AG04449 (cell line): ENCODE measurements around the gene ANKS3.

Source experiments
- CTCF ChIA-PET: fragments of 350-600 bp; formaldehyde crosslinking; extraction: SDS; loops from one replicate; lab custom pipeline; 2021; ENCODE audit warnings: antibody characterized with exemption; lab: Yijun Ruan, JAX
- POLR2A ChIA-PET: fragments of 400-600, 350-600 bp; formaldehyde crosslinking; extraction: SDS; loops from one replicate; lab custom pipeline; 2020; ENCODE audit warnings: antibody characterized with exemption, inconsistent platforms; lab: Yijun Ruan, JAX
- DNase-seq: peaks from one replicate; pipeline ENCODE4 v3.0.0-alpha.2; 2010; ENCODE audit warnings: low read depth, low spot score
- H3K4me3 ChIP-seq: 2 replicates; pipeline ENCODE4 v1.5.1; 2011; ENCODE audit warnings: low read depth, mild to moderate bottlenecking, control low read depth, low read length
- TF ChIP-seq, protein P1 (sequence below): IDR thresholded peaks from one replicate; pipeline ENCODE4 v1.5.1; 2011; ENCODE audit warnings: mild to moderate bottlenecking, moderate library complexity, low read length, control low read depth, inconsistent platforms; ENCODE audit not compliant: insufficient read depth; ENCODE audit errors: missing control alignments

ANKS3 gene

GRCh38 chr16:4767872-4768548, 33.9 kb upstream of the ANKS3 start:
- no peak for DNase-seq
- peak overlapping the region; percentile 56 for H3K4me3 ChIP-seq
- CTCF ChIA-PET, result interaction anchor here (1.4 to 2.1 kb wide), 2 partner anchors 33 to 187 kb away, joined by 5 to 7 read pairs; partner anchors contain the start of genes ANKS3 and DNAAF8
- POLR2A ChIA-PET, result interaction anchor here (1.4 kb wide), 1 partner anchor 34 kb away, joined by 8 read pairs; the partner anchor contains the start of genes ANKS3 and DNAAF8
- TF ChIP-seq, protein P1, sequence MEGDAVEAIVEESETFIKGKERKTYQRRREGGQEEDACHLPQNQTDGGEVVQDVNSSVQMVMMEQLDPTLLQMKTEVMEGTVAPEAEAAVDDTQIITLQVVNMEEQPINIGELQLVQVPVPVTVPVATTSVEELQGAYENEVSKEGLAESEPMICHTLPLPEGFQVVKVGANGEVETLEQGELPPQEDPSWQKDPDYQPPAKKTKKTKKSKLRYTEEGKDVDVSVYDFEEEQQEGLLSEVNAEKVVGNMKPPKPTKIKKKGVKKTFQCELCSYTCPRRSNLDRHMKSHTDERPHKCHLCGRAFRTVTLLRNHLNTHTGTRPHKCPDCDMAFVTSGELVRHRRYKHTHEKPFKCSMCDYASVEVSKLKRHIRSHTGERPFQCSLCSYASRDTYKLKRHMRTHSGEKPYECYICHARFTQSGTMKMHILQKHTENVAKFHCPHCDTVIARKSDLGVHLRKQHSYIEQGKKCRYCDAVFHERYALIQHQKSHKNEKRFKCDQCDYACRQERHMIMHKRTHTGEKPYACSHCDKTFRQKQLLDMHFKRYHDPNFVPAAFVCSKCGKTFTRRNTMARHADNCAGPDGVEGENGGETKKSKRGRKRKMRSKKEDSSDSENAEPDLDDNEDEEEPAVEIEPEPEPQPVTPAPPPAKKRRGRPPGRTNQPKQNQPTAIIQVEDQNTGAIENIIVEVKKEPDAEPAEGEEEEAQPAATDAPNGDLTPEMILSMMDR, result no peak

DNA sequence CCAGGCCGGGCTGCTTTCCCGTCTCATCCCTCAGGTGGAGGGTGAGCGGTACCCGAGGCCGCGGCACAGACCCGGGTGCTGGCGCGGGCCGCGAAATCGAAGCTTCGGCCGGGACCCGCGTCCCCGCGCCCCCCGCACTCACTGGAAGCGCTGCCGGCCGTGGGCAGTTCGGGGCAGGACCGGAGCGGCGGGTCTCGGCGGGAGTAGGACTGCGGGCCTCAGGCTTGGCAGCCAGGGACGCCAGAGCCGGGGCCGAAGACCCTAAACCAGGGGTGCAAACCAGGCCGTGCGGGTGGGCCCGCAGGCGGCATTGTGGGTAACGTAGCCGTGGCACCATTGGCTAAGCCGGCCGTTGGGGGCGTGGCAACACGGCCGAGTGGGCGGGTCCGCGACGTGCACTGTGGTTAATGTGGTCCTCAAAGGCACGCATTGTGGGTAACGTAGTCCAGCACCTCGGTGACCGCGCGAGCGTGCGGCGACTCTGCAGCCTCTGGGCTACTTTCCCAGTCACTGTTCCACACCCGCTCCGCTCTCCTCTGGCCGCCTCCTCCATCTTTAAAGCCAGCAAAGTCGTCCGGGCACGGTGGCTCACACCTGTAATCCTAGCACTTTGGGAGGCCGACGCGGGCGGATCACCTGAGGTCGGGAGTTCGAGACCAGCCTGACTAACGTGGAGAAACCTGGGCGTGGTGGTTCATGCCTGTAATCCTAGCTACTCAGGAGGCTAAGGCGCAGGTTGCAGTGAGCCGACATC, 33.0 kb upstream of the ANKS3 start, which contains the start of gene ZNF500:
TSS of gene ZNF500 (minus strand) at position 288 of the 754 bp plus-strand sequence. CDS start 1,184 bp downstream, outside the sequence.
- ChIA-PET CTCF (interaction anchor here (1.2 to 1.4 kb wide), 2 partner anchors 32 to 190 kb away, joined by 4 to 5 read pairs; partner anchors contain the start of genes ANKS3 and DNAAF8), POLR2A (interaction anchor here (1.9 kb wide), 1 partner anchor 33 kb away, joined by 6 read pairs; the partner anchor contains the start of genes ANKS3 and DNAAF8)
- TF ChIP-seq, protein P1, result no peak
- peak within 1 kb of the TSS; percentile 82 for H3K4me3 ChIP-seq
- DNase-seq, result peak; percentile 66

GRCh38 chr16:4765511-4766474, 31.7 kb upstream of the ANKS3 start:
- no peak for DNase-seq
- ChIA-PET CTCF (interaction anchor here (1.2 kb wide), 1 partner anchor 191 kb away, joined by 4 read pairs; no protein-coding TSS in a partner anchor), POLR2A (interaction anchor here (0.6 to 1.9 kb wide), 2 partner anchors 31 to 137 kb away, joined by 3 to 6 read pairs; partner anchors contain the start of genes ANKS3 and DNAAF8)
- peak overlapping the region; percentile 82 for H3K4me3 ChIP-seq
- TF ChIP-seq, protein P1, result no peak

DNA sequence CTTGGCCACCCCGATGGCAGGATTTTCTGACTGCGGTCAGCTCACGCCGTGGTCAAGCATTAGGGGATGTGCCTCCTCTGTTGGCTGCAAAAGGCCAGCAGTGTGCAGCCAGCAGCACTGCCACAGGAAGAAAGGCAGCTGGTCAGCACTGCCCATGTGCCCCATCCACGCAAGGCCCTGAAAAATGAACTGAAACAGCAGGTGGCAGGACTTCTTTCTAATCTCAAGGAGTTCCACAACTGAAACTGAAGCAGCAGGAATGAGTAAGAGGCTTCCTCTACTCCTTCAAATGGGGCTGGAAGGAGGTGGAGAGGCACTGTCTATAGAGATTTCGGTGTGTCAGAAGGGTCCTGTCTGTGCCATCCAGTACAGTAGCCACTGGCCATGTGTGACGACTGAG, 29.7 kb upstream of the ANKS3 start:
- ChIA-PET POLR2A (no interaction called here), CTCF (interaction anchor here (2.2 kb wide), 1 partner anchor 192 kb away, joined by 8 read pairs; no protein-coding TSS in a partner anchor)
- no peak for DNase-seq
- no peak overlapping the region for H3K4me3 ChIP-seq
- TF ChIP-seq, protein P1, result no peak

DNA sequence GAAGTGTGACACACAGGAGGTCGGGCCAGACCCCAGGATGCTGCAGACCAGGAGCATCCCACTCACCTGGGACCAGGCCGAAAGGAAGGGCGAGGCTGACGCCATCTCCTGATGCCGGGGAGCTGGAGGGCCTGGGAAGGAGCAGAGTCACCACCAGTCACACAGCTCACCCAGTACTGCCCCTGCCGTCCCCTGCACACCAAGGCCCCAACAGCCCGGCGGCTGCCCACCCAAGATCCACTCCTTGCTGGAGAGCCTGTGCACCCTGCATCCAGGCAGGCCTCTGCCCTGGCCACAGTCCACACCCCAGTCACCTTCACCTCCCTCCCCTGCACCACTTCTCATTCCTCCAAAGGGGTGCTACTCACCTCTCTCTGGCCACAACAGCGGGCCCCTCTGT, 28.1 kb upstream of the ANKS3 start:
- DNase-seq, result no peak
- ChIA-PET CTCF (no interaction called here), POLR2A (no interaction called here)
- no peak overlapping the region for H3K4me3 ChIP-seq
- TF ChIP-seq, protein P1, result no peak
